Measurements from ENCODE around the gene PERM1. TPM values are rescaled to one million over a fixed set of nuclear protein-coding genes. Genes with fewer than 3 reads are reported as not detected.
"Not testable (repeated sequence)": the region's sequence is repeated elsewhere in the genome, so short reads cannot be mapped to it uniquely, and the experiment has no call there.

The PERM1 gene
- polyA plus RNA-seq, 2 donors, result 0.47 to 3.4 TPM

- H3K9me3 ChIP-seq (ENCODE audit: control insufficient read depth in 2 of 2, insufficient read depth in 1 of 2, low read depth in 1 of 2, low read length in 1 of 2); H3K4me3 ChIP-seq (ENCODE audit: low read depth in 1 of 2, low read length in 2 of 2); H3K27me3 ChIP-seq (ENCODE audit: control insufficient read depth in 1 of 2, insufficient read depth in 2 of 2, low read length in 2 of 2); H3K27ac ChIP-seq (ENCODE audit: low read depth in 2 of 2, low read length in 1 of 2); H3K4me1 ChIP-seq (ENCODE audit: control insufficient read depth in 2 of 2, insufficient read depth in 2 of 2, low read length in 1 of 2); H3K36me3 ChIP-seq (ENCODE audit: control insufficient read depth in 2 of 2, insufficient read depth in 2 of 2, low read length in 1 of 2): not testable (repeated sequence)
- 82 to 97% methylated on average over 6 of the region's 6 CpGs for WGBS, 2 donors
Measured at GRCh38 chr1:991275-991674, 9.4 kb upstream of the PERM1 start.

DNA sequence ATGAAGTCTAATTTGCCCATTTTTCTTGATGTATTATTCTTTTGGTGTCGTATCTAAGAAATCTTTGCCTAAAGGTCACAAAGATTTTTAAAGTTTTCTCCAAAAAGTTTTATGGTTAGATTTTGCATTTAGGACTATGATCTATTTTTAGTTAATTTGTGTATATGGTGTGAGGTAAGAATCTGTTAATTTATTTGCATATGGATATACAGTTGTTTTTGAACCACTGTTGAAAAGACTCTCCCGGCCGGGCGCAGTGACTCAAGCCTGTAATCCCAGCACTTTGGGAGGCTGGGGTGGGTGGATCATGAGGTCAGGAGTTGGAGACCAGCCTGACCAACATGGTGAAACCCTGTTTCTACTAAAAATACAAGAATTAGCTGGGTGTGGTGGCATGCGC lies 6.2 kb upstream of the PERM1 start:
- H3K36me3 ChIP-seq (ENCODE audit: control insufficient read depth in 2 of 2, insufficient read depth in 2 of 2, low read length in 1 of 2); H3K27me3 ChIP-seq (ENCODE audit: control insufficient read depth in 1 of 2, insufficient read depth in 2 of 2, low read length in 2 of 2); H3K4me3 ChIP-seq (ENCODE audit: low read depth in 1 of 2, low read length in 2 of 2); H3K9me3 ChIP-seq (ENCODE audit: control insufficient read depth in 2 of 2, insufficient read depth in 1 of 2, low read depth in 1 of 2, low read length in 1 of 2); H3K4me1 ChIP-seq (ENCODE audit: control insufficient read depth in 2 of 2, insufficient read depth in 2 of 2, low read length in 1 of 2); H3K27ac ChIP-seq (ENCODE audit: low read depth in 2 of 2, low read length in 1 of 2): not testable (repeated sequence)
- 81 to 86% methylated on average over 5 of the region's 5 CpGs for WGBS, 2 donors

DNA sequence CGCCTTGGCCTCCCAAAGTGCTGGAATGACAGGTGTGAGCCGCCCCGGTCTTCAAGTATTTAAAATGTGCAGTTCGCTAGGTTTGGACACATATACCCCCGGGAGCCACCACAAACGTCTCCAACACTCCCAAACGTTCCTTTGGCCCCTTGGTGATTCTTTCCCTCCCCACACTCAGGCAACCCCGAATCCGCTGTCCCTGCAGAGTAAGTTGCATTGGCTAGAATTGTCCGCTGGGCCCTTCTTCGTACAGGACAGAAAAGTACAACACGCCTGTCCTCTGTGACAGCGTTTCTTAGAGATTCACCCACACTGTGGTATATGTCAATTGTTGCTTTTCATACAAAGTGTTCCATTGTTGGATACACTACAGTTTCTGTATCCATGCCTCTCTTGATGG lies 3.2 kb upstream of the PERM1 start:
- no peak overlapping the region for H3K4me3 ChIP-seq (ENCODE audit: low read depth in 1 of 2, low read length in 2 of 2)
- peaks cover 0 to 4% of the 10 kb centered on the region in 2 donors for H3K9me3 ChIP-seq (ENCODE audit: control insufficient read depth in 2 of 2, insufficient read depth in 1 of 2, low read depth in 1 of 2, low read length in 1 of 2)
- WGBS, 2 donors, result 74 to 80% methylated on average over 12 to 13 of the region's 13 CpGs
- H3K27me3 ChIP-seq (ENCODE audit: control insufficient read depth in 1 of 2, insufficient read depth in 2 of 2, low read length in 2 of 2), result peaks cover 0 to 2% of the 10 kb centered on the region in 2 donors
- H3K36me3 ChIP-seq (ENCODE audit: control insufficient read depth in 2 of 2, insufficient read depth in 2 of 2, low read length in 1 of 2), result no peaks in the 10 kb centered on the region
- H3K27ac ChIP-seq (ENCODE audit: low read depth in 2 of 2, low read length in 1 of 2), result no peak overlapping the region
- H3K4me1 ChIP-seq (ENCODE audit: control insufficient read depth in 2 of 2, insufficient read depth in 2 of 2, low read length in 1 of 2), result no peaks in the 10 kb centered on the region

DNA sequence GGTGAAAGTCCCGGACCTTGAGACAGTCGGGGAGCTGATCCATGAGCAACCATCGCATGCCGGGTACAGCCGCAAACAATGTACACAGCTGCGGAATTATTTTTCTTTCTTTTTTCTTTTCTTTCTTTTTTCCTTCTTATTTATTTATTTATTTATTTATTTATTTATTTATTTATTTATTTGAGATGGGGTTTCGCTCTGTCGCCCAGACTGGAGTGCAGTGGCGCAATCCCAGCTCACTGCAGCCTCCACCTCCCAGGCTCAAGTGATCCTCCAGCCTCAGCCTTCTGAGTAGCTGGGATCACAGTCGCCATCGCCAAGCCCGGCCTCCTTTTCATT lies 2.6 kb upstream of the PERM1 start:
- Histone ChIP-seq H3K27me3 (ENCODE audit: control insufficient read depth in 1 of 2, insufficient read depth in 2 of 2, low read length in 2 of 2) (peaks cover 0 to 2% of the 10 kb centered on the region in 2 donors), H3K36me3 (ENCODE audit: control insufficient read depth in 2 of 2, insufficient read depth in 2 of 2, low read length in 1 of 2) (no peaks in the 10 kb centered on the region)

DNA sequence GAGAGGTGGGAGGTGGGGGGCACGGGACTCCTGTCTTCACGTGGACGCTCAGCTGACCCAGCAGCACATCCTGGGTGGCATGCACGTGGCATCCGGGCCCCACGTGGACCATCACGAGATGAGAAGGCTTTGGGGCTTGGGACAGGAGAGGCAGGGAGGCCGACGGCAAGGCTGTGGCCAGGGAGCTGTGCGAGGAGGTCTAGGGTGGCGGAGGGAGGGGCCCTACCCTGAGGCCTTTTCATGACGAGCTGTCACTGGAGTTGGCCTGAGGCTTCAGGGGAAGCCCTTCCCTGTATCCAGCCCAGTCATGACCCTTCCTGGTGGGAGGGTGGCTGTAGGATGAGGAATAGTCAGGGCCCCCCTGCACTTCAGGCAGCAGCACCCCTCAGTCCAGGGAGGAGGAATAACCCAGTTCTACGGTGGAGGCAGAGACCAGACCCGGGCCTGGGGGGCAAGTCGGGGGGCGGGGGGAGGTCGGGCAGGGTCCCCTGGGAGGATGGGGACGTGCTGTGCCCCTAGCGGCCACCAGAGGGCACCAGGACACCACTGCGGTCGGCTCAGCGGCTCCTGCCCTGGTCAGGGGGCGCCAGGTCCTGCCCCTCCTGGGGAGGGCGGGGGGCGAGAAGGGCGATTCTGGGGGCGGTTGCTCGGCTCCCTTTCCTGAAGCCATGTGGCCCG lies 2.0 kb upstream of the PERM1 start:
- Histone ChIP-seq H3K27ac (ENCODE audit: low read depth in 2 of 2, low read length in 1 of 2) (no peak overlapping the region), H3K4me3 (ENCODE audit: low read depth in 1 of 2, low read length in 2 of 2) (no peak overlapping the region), H3K27me3 (ENCODE audit: control insufficient read depth in 1 of 2, insufficient read depth in 2 of 2, low read length in 2 of 2) (peaks cover 0 to 2% of the 10 kb centered on the region in 2 donors), H3K4me1 (ENCODE audit: control insufficient read depth in 2 of 2, insufficient read depth in 2 of 2, low read length in 1 of 2) (no peaks in the 10 kb centered on the region), H3K9me3 (ENCODE audit: control insufficient read depth in 2 of 2, insufficient read depth in 1 of 2, low read depth in 1 of 2, low read length in 1 of 2) (peaks cover 0 to 4% of the 10 kb centered on the region in 2 donors), H3K36me3 (ENCODE audit: control insufficient read depth in 2 of 2, insufficient read depth in 2 of 2, low read length in 1 of 2) (no peaks in the 10 kb centered on the region)
- 15 to 21% methylated on average over 23 to 29 of the region's 29 CpGs for WGBS, 2 donors

More for the DNA sequence above, 2.6 kb upstream of the PERM1 start:
- Histone ChIP-seq H3K4me3 (ENCODE audit: low read depth in 1 of 2, low read length in 2 of 2) (no peak overlapping the region), H3K27ac (ENCODE audit: low read depth in 2 of 2, low read length in 1 of 2) (no peak overlapping the region), H3K4me1 (ENCODE audit: control insufficient read depth in 2 of 2, insufficient read depth in 2 of 2, low read length in 1 of 2) (no peaks in the 10 kb centered on the region), H3K9me3 (ENCODE audit: control insufficient read depth in 2 of 2, insufficient read depth in 1 of 2, low read depth in 1 of 2, low read length in 1 of 2) (peaks cover 0 to 4% of the 10 kb centered on the region in 2 donors)
- WGBS, 2 donors, result 49 to 58% methylated on average over 12 of the region's 12 CpGs

GRCh38 chr1:982765-983436 lies 1.0 kb upstream of the PERM1 start:
- H3K9me3 ChIP-seq (ENCODE audit: control insufficient read depth in 2 of 2, insufficient read depth in 1 of 2, low read depth in 1 of 2, low read length in 1 of 2), result peaks cover 0 to 4% of the 10 kb centered on the region in 2 donors
- H3K36me3 ChIP-seq (ENCODE audit: control insufficient read depth in 2 of 2, insufficient read depth in 2 of 2, low read length in 1 of 2), result no peaks in the 10 kb centered on the region
- H3K4me3 ChIP-seq (ENCODE audit: low read depth in 1 of 2, low read length in 2 of 2), result no peak overlapping the region
- peaks cover 0 to 2% of the 10 kb centered on the region in 2 donors for H3K27me3 ChIP-seq (ENCODE audit: control insufficient read depth in 1 of 2, insufficient read depth in 2 of 2, low read length in 2 of 2)
- H3K4me1 ChIP-seq (ENCODE audit: control insufficient read depth in 2 of 2, insufficient read depth in 2 of 2, low read length in 1 of 2), result no peaks in the 10 kb centered on the region
- H3K27ac ChIP-seq (ENCODE audit: low read depth in 2 of 2, low read length in 1 of 2), result no peak overlapping the region
- 62 to 69% methylated on average over 43 of the region's 43 CpGs for WGBS, 2 donors

GRCh38 chr1:981491-981954 lies 370 bp downstream of the PERM1 start:
- H3K27ac ChIP-seq (ENCODE audit: low read depth in 2 of 2, low read length in 1 of 2), result no peak overlapping the region
- H3K4me3 ChIP-seq (ENCODE audit: low read depth in 1 of 2, low read length in 2 of 2), result no peak overlapping the region
- H3K36me3 ChIP-seq (ENCODE audit: control insufficient read depth in 2 of 2, insufficient read depth in 2 of 2, low read length in 1 of 2), result no peaks in the 10 kb centered on the region
- peaks cover 0 to 2% of the 10 kb centered on the region in 2 donors for H3K27me3 ChIP-seq (ENCODE audit: control insufficient read depth in 1 of 2, insufficient read depth in 2 of 2, low read length in 2 of 2)
- H3K9me3 ChIP-seq (ENCODE audit: control insufficient read depth in 2 of 2, insufficient read depth in 1 of 2, low read depth in 1 of 2, low read length in 1 of 2), result peaks cover 0 to 4% of the 10 kb centered on the region in 2 donors
- WGBS, 2 donors, result 71 to 74% methylated on average over 20 to 21 of the region's 21 CpGs
- no peaks in the 10 kb centered on the region for H3K4me1 ChIP-seq (ENCODE audit: control insufficient read depth in 2 of 2, insufficient read depth in 2 of 2, low read length in 1 of 2)

- WGBS, 2 donors, result 64 to 73% methylated on average over 35 of the region's 35 CpGs
- no peak overlapping the region for H3K27ac ChIP-seq (ENCODE audit: low read depth in 2 of 2, low read length in 1 of 2)
- peaks cover 0 to 2% of the 10 kb centered on the region in 2 donors for H3K27me3 ChIP-seq (ENCODE audit: control insufficient read depth in 1 of 2, insufficient read depth in 2 of 2, low read length in 2 of 2)
- H3K9me3 ChIP-seq (ENCODE audit: control insufficient read depth in 2 of 2, insufficient read depth in 1 of 2, low read depth in 1 of 2, low read length in 1 of 2), result peaks cover 0 to 4% of the 10 kb centered on the region in 2 donors
- no peak overlapping the region for H3K4me3 ChIP-seq (ENCODE audit: low read depth in 1 of 2, low read length in 2 of 2)
- H3K4me1 ChIP-seq (ENCODE audit: control insufficient read depth in 2 of 2, insufficient read depth in 2 of 2, low read length in 1 of 2), result peaks cover 0 to 5% of the 10 kb centered on the region in 2 donors
- no peaks in the 10 kb centered on the region for H3K36me3 ChIP-seq (ENCODE audit: control insufficient read depth in 2 of 2, insufficient read depth in 2 of 2, low read length in 1 of 2)
Measured at GRCh38 chr1:980602-981395, 1.1 kb downstream of the PERM1 start.

- no peak overlapping the region for H3K27ac ChIP-seq (ENCODE audit: low read depth in 2 of 2, low read length in 1 of 2)
- no peak overlapping the region for H3K4me3 ChIP-seq (ENCODE audit: low read depth in 1 of 2, low read length in 2 of 2)
- peaks cover 0 to 2% of the 10 kb centered on the region in 2 donors for H3K27me3 ChIP-seq (ENCODE audit: control insufficient read depth in 1 of 2, insufficient read depth in 2 of 2, low read length in 2 of 2)
- peaks cover 0 to 10% of the 10 kb centered on the region in 2 donors for H3K4me1 ChIP-seq (ENCODE audit: control insufficient read depth in 2 of 2, insufficient read depth in 2 of 2, low read length in 1 of 2)
- H3K9me3 ChIP-seq (ENCODE audit: control insufficient read depth in 2 of 2, insufficient read depth in 1 of 2, low read depth in 1 of 2, low read length in 1 of 2), result peaks cover 0 to 4% of the 10 kb centered on the region in 2 donors
- H3K36me3 ChIP-seq (ENCODE audit: control insufficient read depth in 2 of 2, insufficient read depth in 2 of 2, low read length in 1 of 2), result peaks cover 0 to 3% of the 10 kb centered on the region in 2 donors
- 56 to 65% methylated on average over 13 of the region's 13 CpGs for WGBS, 2 donors
Measured at GRCh38 chr1:980137-980571, 1.7 kb downstream of the PERM1 start.

Measured in esophagus (tissue), 2 donors.